Liver (tissue), 9 donors: ENCODE results near the gene CES4A. TPM values are rescaled to one million over a fixed set of nuclear protein-coding genes. Genes with fewer than 3 reads are reported as not detected.

Experiments used
- DNase-seq: peaks from one replicate; pipeline ENCODE4 v3.0.0-alpha.2; 2017; ENCODE audit warnings: low spot score
- H3K27ac ChIP-seq, 2 donors: one replicate each; pipeline ENCODE4 v1.7.0; 2013; ENCODE audit warnings: inconsistent platforms in 2 of 2, low read length in 2 of 2, control low read depth in 1 of 2, low read depth in 1 of 2, mild to moderate bottlenecking in 1 of 2
- H3K27me3 ChIP-seq, 4 donors: one replicate each; pipeline versions ENCODE4 v1.6.1 to v1.7.0; 2013; ENCODE audit warnings: low read length in 3 of 4, inconsistent platforms in 1 of 4, mild to moderate bottlenecking in 1 of 4, moderate library complexity in 1 of 4; ENCODE audit not compliant: control insufficient read depth in 4 of 4, insufficient read depth in 4 of 4
- H3K36me3 ChIP-seq, 4 donors: one replicate each; pipeline versions ENCODE4 v1.6.1 to v1.7.0; 2013; ENCODE audit warnings: low read length in 3 of 4, mild to moderate bottlenecking in 3 of 4, low read depth in 1 of 4, moderate library complexity in 1 of 4; ENCODE audit not compliant: control insufficient read depth in 4 of 4, insufficient read depth in 3 of 4
- H3K4me1 ChIP-seq, 4 donors: one replicate each; pipeline versions ENCODE4 v1.6.1 to v1.7.0; 2013; ENCODE audit warnings: low read length in 3 of 4, mild to moderate bottlenecking in 3 of 4, moderate library complexity in 1 of 4; ENCODE audit not compliant: control insufficient read depth in 4 of 4, insufficient read depth in 4 of 4
- H3K4me3 ChIP-seq, 3 donors: one replicate each; pipeline versions ENCODE4 v1.6.1 to v1.7.0; 2013; ENCODE audit warnings: low read length in 3 of 3, control low read depth in 1 of 3, low read depth in 1 of 3, mild to moderate bottlenecking in 1 of 3
- H3K9ac ChIP-seq, 2 donors: one replicate each; pipeline ENCODE4 v1.7.0; 2013; ENCODE audit warnings: low read length in 2 of 2, mild to moderate bottlenecking in 2 of 2, moderate library complexity in 2 of 2, control low read depth in 1 of 2, low read depth in 1 of 2
- H3K9me3 ChIP-seq, 4 donors: one replicate each; pipeline versions ENCODE4 v1.6.1 to v1.7.0; 2013; ENCODE audit warnings: low read length in 3 of 4; ENCODE audit not compliant: control insufficient read depth in 4 of 4
- ATF3 ChIP-seq: IDR thresholded peaks from 2 replicates; pipeline ENCODE4 v1.6.1; 2016; ENCODE audit warnings: antibody characterized with exemption
- CTCF ChIP-seq: fragments of 150-350 bp; IDR thresholded peaks from 2 replicates; pipeline ENCODE4 v1.5.1; 2017; ENCODE audit warnings: improper control_type of control experiment, low read depth, low read length; ENCODE audit not compliant: missing input control
- EGR1 ChIP-seq, 2 donors: IDR thresholded peaks; 2 replicates each; pipeline ENCODE4 v1.6.1; 2016 to 2018; ENCODE audit warnings: antibody characterized with exemption in 2 of 2, low read depth in 2 of 2
- FOXA1 ChIP-seq: IDR thresholded peaks from 2 replicates; pipeline ENCODE4 v1.6.1; 2016; ENCODE audit warnings: antibody characterized with exemption
- FOXA2 ChIP-seq: IDR thresholded peaks from 2 replicates; pipeline ENCODE4 v1.6.1; 2016; ENCODE audit warnings: antibody characterized with exemption
- HNF4A ChIP-seq, 2 donors: conservative IDR thresholded peaks; 2 replicates each; pipeline ENCODE4 v1.6.1; 2016; ENCODE audit warnings: antibody characterized with exemption in 2 of 2, mild to moderate bottlenecking in 2 of 2
- HNF4G ChIP-seq: IDR thresholded peaks from 2 replicates; pipeline ENCODE4 v1.6.1; 2016; ENCODE audit warnings: antibody characterized with exemption
- JUND ChIP-seq, 2 donors: IDR thresholded peaks; 2 replicates each; pipeline ENCODE4 v1.6.1; 2016; ENCODE audit warnings: antibody characterized with exemption in 2 of 2
- MAX ChIP-seq: IDR thresholded peaks from 2 replicates; pipeline ENCODE4 v1.6.1; 2016; ENCODE audit warnings: antibody characterized with exemption
- NR2F2 ChIP-seq: IDR thresholded peaks from 2 replicates; pipeline ENCODE4 v1.6.1; 2016; ENCODE audit warnings: antibody characterized with exemption
- RAD21 ChIP-seq, 2 donors: IDR thresholded peaks; 2 replicates each; pipeline ENCODE4 v1.6.1; 2016; ENCODE audit warnings: antibody characterized with exemption in 2 of 2, mild to moderate bottlenecking in 2 of 2
- RXRA ChIP-seq, 2 donors: IDR thresholded peaks; 2 replicates each; pipeline ENCODE4 v1.6.1; 2017 to 2018; ENCODE audit warnings: antibody characterized with exemption in 2 of 2, mild to moderate bottlenecking in 1 of 2
- SP1 ChIP-seq: IDR thresholded peaks from 2 replicates; pipeline ENCODE4 v1.6.1; 2018; ENCODE audit warnings: antibody characterized with exemption, mild to moderate bottlenecking
- TAF1 ChIP-seq: conservative IDR thresholded peaks from 2 replicates; pipeline ENCODE4 v1.6.1; 2016; ENCODE audit warnings: antibody characterized with exemption, mild to moderate bottlenecking
- YY1 ChIP-seq: IDR thresholded peaks from 2 replicates; pipeline ENCODE4 v1.6.1; 2016; ENCODE audit warnings: antibody characterized with exemption, mild to moderate bottlenecking
- ZBTB33 ChIP-seq: IDR thresholded peaks from 2 replicates; pipeline ENCODE4 v1.6.1; 2016; ENCODE audit warnings: antibody characterized with exemption
- WGBS: extraction: QIAGEN DNeasy Blood & Tissue Kit; methylation state at CpG from one replicate; pipeline ENCODE4 v1.1.7; 2013; 5-methylcytosine and 5-hydroxymethylcytosine counted together
- polyA plus RNA-seq, 2 donors: library from polyadenylated mRNA; stranded (reverse) in 1 of 2; unstranded in 1 of 2; fragments of 200-250 nt in 1 of 2; fragments of >200 nt in 1 of 2; fragmentation: Nextera tagmentation in 1 of 2; extraction: Ambion mirVana in 1 of 2; gene quantifications; one replicate each; pipeline versions ENCODE4 v1.2.1 to v1.2.3, GENCODE V29; 2013 to 2015
- total RNA-seq, 2 donors: library from RNA; depleted of rRNA; stranded (reverse); fragments of >200 nt; gene quantifications; one replicate each; pipeline ENCODE4 v1.2.3, GENCODE V29; 2014
- donor health status: healthy.
- donor health status: healthy.
- donor health status: healthy.
- donor health status: healthy.
- donor health status: healthy.

Gene CES4A
- total and polyA plus RNA-seq, 4 donors = 1.6 to 20.5 (median 11.3) TPM

GRCh38 chr16:67006930-67007658 lies 18.7 kb downstream of the CES4A start:
- Histone ChIP-seq H3K27ac (no peak overlapping the region), H3K9ac (no peak overlapping the region), H3K36me3 (no peaks in the 10 kb centered on the region), H3K4me3 (no peak overlapping the region), H3K27me3 (no peaks in the 10 kb centered on the region), H3K9me3 (no peaks in the 10 kb centered on the region), H3K4me1 (no peaks in the 10 kb centered on the region)
- 92% methylated on average over 12 of the region's 12 CpGs for WGBS
- no peak for TF ChIP-seq JUND (IDR thresholded peaks at IDR 0.05)
- no peak for TF ChIP-seq MAX
- no peak for TF ChIP-seq NR2F2
- TF ChIP-seq CTCF = no peak
- no peak for TF ChIP-seq RAD21 (IDR thresholded peaks at IDR 0.05)
- no peak for TF ChIP-seq TAF1
- TF ChIP-seq ZBTB33 = no peak
- TF ChIP-seq SP1 = no peak
- TF ChIP-seq EGR1 (IDR thresholded peaks at IDR 0.05; ENCODE audit: low read depth in 2 of 2) = no peak
- DNase-seq = no peak

- no peaks in the 10 kb centered on the region for H3K27me3 ChIP-seq
- no peak overlapping the region for H3K4me3 ChIP-seq
- 88% methylated on average over 1 of the region's 1 CpG for WGBS
- no peak for DNase-seq
- no peak overlapping the region for H3K9ac ChIP-seq
- H3K36me3 ChIP-seq = no peaks in the 10 kb centered on the region
- no peaks in the 10 kb centered on the region for H3K9me3 ChIP-seq
- H3K27ac ChIP-seq = no peak overlapping the region
- H3K4me1 ChIP-seq = peaks cover 3 to 7% (median 5%) of the 10 kb centered on the region in 4 donors
- no peak for TF ChIP-seq YY1
- no peak for TF ChIP-seq SP1
- TF ChIP-seq CTCF = no peak
- no peak for TF ChIP-seq EGR1 (IDR thresholded peaks at IDR 0.05; ENCODE audit: low read depth in 2 of 2)
- no peak for TF ChIP-seq HNF4A (conservative IDR thresholded peaks at IDR 0.05)
- no peak for TF ChIP-seq ZBTB33
- TF ChIP-seq RXRA (IDR thresholded peaks at IDR 0.05) = no peak
- TF ChIP-seq FOXA2 = no peak
- TF ChIP-seq FOXA1 = no peak
- no peak for TF ChIP-seq HNF4G
- no peak for TF ChIP-seq RAD21 (IDR thresholded peaks at IDR 0.05)
- no peak for TF ChIP-seq ATF3
- no peak for TF ChIP-seq JUND (IDR thresholded peaks at IDR 0.05)
- no peak for TF ChIP-seq NR2F2
Measured at GRCh38 chr16:67009158-67009557, 20.8 kb downstream of the CES4A start.
